Neural cell (in vitro differentiated cells): ENCODE data around the gene SMAD4. TPM values are rescaled to one million over a fixed set of nuclear protein-coding genes. Genes with fewer than 3 reads are reported as not detected.

Experiments
- H2AFZ ChIP-seq: fragments of 200-600, 300-800 bp; sonication (generic), shearing (Covaris generic); 2 replicates; pipeline ENCODE4 v1.6.0; 2014; ENCODE audit warnings: low read depth, mild to moderate bottlenecking, antibody characterized with exemption, low read length, moderate library complexity
- H3F3A ChIP-seq: fragments of 200-600 bp; shearing (Covaris generic); 2 replicates; pipeline ENCODE4 v1.6.1; 2016; ENCODE audit warnings: mild to moderate bottlenecking, moderate library complexity, mixed read lengths, antibody characterized with exemption, low read length; ENCODE audit not compliant: insufficient read depth, poor library complexity, severe bottlenecking
- H3K27ac ChIP-seq: fragments of 200-600, 300-800 bp; sonication (generic), shearing (Covaris generic); 2 replicates; pipeline ENCODE4 v1.5.1; 2014; ENCODE audit warnings: mild to moderate bottlenecking, low read length, moderate library complexity
- H3K27me3 ChIP-seq: fragments of 300-800, 200-600 bp; sonication (generic), shearing (Covaris generic); 2 replicates; pipeline ENCODE4 v1.6.0; 2014; ENCODE audit warnings: mild to moderate bottlenecking, low read depth, low read length, moderate library complexity; ENCODE audit not compliant: insufficient read depth
- H3K36me3 ChIP-seq: fragments of 300-800, 200-600 bp; sonication (generic), shearing (Covaris generic); 2 replicates; pipeline ENCODE4 v1.5.1; 2014; ENCODE audit warnings: mild to moderate bottlenecking, antibody characterized with exemption, low read length, moderate library complexity; ENCODE audit not compliant: insufficient read depth
- H3K4me2 ChIP-seq: fragments of 300-800, 200-600 bp; sonication (generic), shearing (Covaris generic); 2 replicates; pipeline ENCODE4 v1.6.0; 2014; ENCODE audit warnings: mild to moderate bottlenecking, low read length
- H3K4me3 ChIP-seq: fragments of 300-800, 200-600 bp; sonication (generic), shearing (Covaris generic); 2 replicates; pipeline ENCODE4 v1.5.1; 2014; ENCODE audit warnings: mild to moderate bottlenecking, low read length, moderate library complexity
- H3K79me2 ChIP-seq: fragments of 200-600 bp; shearing (Covaris generic); replicated peaks from 2 replicates; pipeline ENCODE4 v1.6.0; 2014; ENCODE audit warnings: mild to moderate bottlenecking, low read length, moderate library complexity; ENCODE audit not compliant: insufficient read depth
- H3K9ac ChIP-seq: fragments of 300-800, 200-600 bp; sonication (generic), shearing (Covaris generic); 2 replicates; pipeline ENCODE4 v1.6.1; 2016; ENCODE audit warnings: mild to moderate bottlenecking, low read length, mixed read lengths
- H3K9me2 ChIP-seq: fragments of 200-600 bp; shearing (Covaris generic); 2 replicates; pipeline ENCODE4 v1.6.1; 2016; ENCODE audit warnings: mild to moderate bottlenecking, low read length, mixed read lengths; ENCODE audit not compliant: insufficient read depth
- H3K9me3 ChIP-seq: fragments of 200-600, 300-800 bp; sonication (generic), shearing (Covaris generic); 2 replicates; pipeline ENCODE4 v1.6.1; 2016; ENCODE audit warnings: mild to moderate bottlenecking, mixed run types, low read length, moderate library complexity, mixed read lengths
- H4K20me1 ChIP-seq: fragments of 200-600 bp; shearing (Covaris generic); 2 replicates; pipeline ENCODE4 v1.6.1; 2016; ENCODE audit warnings: mild to moderate bottlenecking, mixed run types; ENCODE audit not compliant: insufficient read depth
- CTCF ChIP-seq: fragments of 450-650 bp; IDR thresholded peaks from 2 replicates; pipeline ENCODE4 v1.5.1; 2014; ENCODE audit warnings: antibody characterized with exemption, mild to moderate bottlenecking, moderate library complexity; ENCODE audit not compliant: poor library complexity, severe bottlenecking
- EP300 ChIP-seq: fragments of 450-650 bp; conservative IDR thresholded peaks from 2 replicates; pipeline ENCODE4 v1.6.1; 2014; ENCODE audit warnings: antibody characterized with exemption, mild to moderate bottlenecking, moderate library complexity; ENCODE audit not compliant: poor library complexity, severe bottlenecking
- EZH2 ChIP-seq: fragments of 200-600, 300-800 bp; shearing (Covaris generic), sonication (generic); IDR thresholded peaks from 2 replicates; pipeline ENCODE4 v1.6.1; 2014; ENCODE audit warnings: antibody characterized with exemption, low read length, borderline replicate concordance, mild to moderate bottlenecking; ENCODE audit not compliant: insufficient read depth, poor library complexity, severe bottlenecking
- MXI1 ChIP-seq: fragments of 450-650 bp; conservative IDR thresholded peaks from 2 replicates; pipeline ENCODE4 v1.6.1; 2014; ENCODE audit warnings: antibody characterized with exemption, mild to moderate bottlenecking; ENCODE audit not compliant: poor library complexity, severe bottlenecking
- POLR2AphosphoS5 ChIP-seq: IDR thresholded peaks from 2 replicates; pipeline ENCODE4 v1.6.1; 2012
- RAD21 ChIP-seq: fragments of 450-650 bp; conservative IDR thresholded peaks from 2 replicates; pipeline ENCODE4 v1.6.1; 2014; ENCODE audit warnings: antibody characterized with exemption, mild to moderate bottlenecking, moderate library complexity
- REST ChIP-seq: IDR thresholded peaks from 2 replicates; pipeline ENCODE4 v1.6.1; 2012; ENCODE audit warnings: borderline replicate concordance
- SMC3 ChIP-seq: fragments of 450-650 bp; conservative IDR thresholded peaks from 2 replicates; pipeline ENCODE4 v1.6.1; 2014; ENCODE audit warnings: antibody characterized with exemption, mild to moderate bottlenecking, moderate library complexity; ENCODE audit not compliant: poor library complexity
- TAF1 ChIP-seq: IDR thresholded peaks from 2 replicates; pipeline ENCODE4 v1.6.1; 2012; ENCODE audit warnings: low read depth
- polyA plus RNA-seq: library from polyadenylated mRNA; depleted of rRNA; stranded (reverse); fragments of >200 nt; gene quantifications from 2 replicates; pipeline ENCODE4 v1.2.3, GENCODE V29; 2014

The SMAD4 gene
- polyA plus RNA-seq, 1 donor from 2014 or later: 40.2 TPM

GRCh38 chr18:51122266-51123045 is 92.4 kb downstream of the SMAD4 start:
- Histone ChIP-seq H3K4me2 (no peak overlapping the region), H4K20me1 (no peaks in the 10 kb centered on the region), H3K79me2 (no peaks in the 10 kb centered on the region), H3K27me3 (no peaks in the 10 kb centered on the region), H3F3A (no peaks in the 10 kb centered on the region), H3K4me3 (no peak overlapping the region), H2AFZ (no peak overlapping the region), H3K9me2 (no peaks in the 10 kb centered on the region), H3K9ac (no peak overlapping the region), H3K9me3 (no peaks in the 10 kb centered on the region), H3K36me3 (no peaks in the 10 kb centered on the region), H3K27ac (no peak overlapping the region)
- no peak for TF ChIP-seq MXI1
- TF ChIP-seq CTCF: no peak
- no peak for TF ChIP-seq REST
- TF ChIP-seq EP300: no peak

- no peak overlapping the region for H3K4me2 ChIP-seq
- H2AFZ ChIP-seq: no peak overlapping the region
- no peaks in the 10 kb centered on the region for H3K27me3 ChIP-seq
- no peaks in the 10 kb centered on the region for H4K20me1 ChIP-seq
- H3K36me3 ChIP-seq: no peaks in the 10 kb centered on the region
- no peaks in the 10 kb centered on the region for H3K9me3 ChIP-seq
- TF ChIP-seq CTCF (no peak), EZH2 (no peak), MXI1 (no peak), EP300 (no peak), SMC3 (no peak), TAF1 (no peak), REST (no peak), POLR2AphosphoS5 (no peak), RAD21 (no peak)
- H3K79me2 ChIP-seq: no peaks in the 10 kb centered on the region
- no peaks in the 10 kb centered on the region for H3F3A ChIP-seq
- no peak overlapping the region for H3K4me3 ChIP-seq
- no peaks in the 10 kb centered on the region for H3K9me2 ChIP-seq
- no peak overlapping the region for H3K9ac ChIP-seq
- H3K27ac ChIP-seq: no peak overlapping the region
Observed at GRCh38 chr18:51123046-51123395, 93.0 kb downstream of the SMAD4 start.
